Gastrocnemius medialis (tissue), 4 donors: Measurements from ENCODE around the gene MYO7A. TPM values are rescaled to one million over a fixed set of nuclear protein-coding genes. Genes with fewer than 3 reads are reported as not detected.

ENCODE experiments used
- ATAC-seq, 2 donors: fragments of 150-250 bp; one replicate each; pipeline ENCODE4 v1.9.1; 2016
- DNase-seq, 2 donors: peaks; one replicate each; pipeline ENCODE4 v3.0.0-alpha.2; 2019
- H3K27ac ChIP-seq, 4 donors: fragments of 200-600 bp; sonication (generic); 1 replicate in 1 of 4; 2 replicates in 3 of 4; pipeline ENCODE4 v1.5.1; 2016 to 2018; ENCODE audit warnings: mild to moderate bottlenecking in 2 of 4, moderate library complexity in 1 of 4
- H3K27me3 ChIP-seq, 3 donors: fragments of 200-600 bp; sonication (generic) in 2 of 3; 1 replicate in 1 of 3; 2 replicates in 2 of 3; pipeline versions ENCODE4 v1.5.1 to v1.6.0; 2016 to 2019; ENCODE audit warnings: mild to moderate bottlenecking in 1 of 3, moderate library complexity in 1 of 3
- H3K36me3 ChIP-seq, 2 donors: fragments of 200-600 bp; sonication (generic) in 1 of 2; one replicate each; pipeline ENCODE4 v1.5.1; 2017 to 2018
- H3K4me1 ChIP-seq, 2 donors: fragments of 200-600 bp; sonication (generic) in 1 of 2; one replicate each; pipeline ENCODE4 v1.5.1; 2016 to 2017; ENCODE audit warnings: mild to moderate bottlenecking in 2 of 2
- H3K4me3 ChIP-seq, 4 donors: fragments of 200-600 bp; sonication (generic) in 3 of 4; 1 replicate in 1 of 4; 2 replicates in 3 of 4; pipeline ENCODE4 v1.5.1; 2016 to 2019; ENCODE audit warnings: mild to moderate bottlenecking in 2 of 4
- H3K9me3 ChIP-seq, 3 donors: fragments of 200-600 bp; sonication (generic) in 2 of 3; 1 replicate in 1 of 3; 2 replicates in 2 of 3; pipeline ENCODE4 v1.5.1; 2016 to 2019
- CTCF ChIP-seq, 5 experiments: fragments of 450-650 bp in 3 of 5; fragments of 200-600 bp in 2 of 5; sonication (generic) in 2 of 5; IDR thresholded peaks in 4 of 5; conservative IDR thresholded peaks in 1 of 5; 1 replicate in 4 of 5; 2 replicates in 1 of 5; pipeline ENCODE4 v1.5.1; 2016 to 2019; ENCODE audit warnings: antibody characterized with exemption in 5 of 5, mild to moderate bottlenecking in 3 of 5, moderate library complexity in 3 of 5
- POLR2A ChIP-seq, 2 donors: fragments of 450-650 bp; IDR thresholded peaks; one replicate each; pipeline ENCODE4 v1.6.1; 2017; ENCODE audit warnings: antibody characterized with exemption in 2 of 2, mild to moderate bottlenecking in 2 of 2, moderate library complexity in 2 of 2
- in situ Hi-C, 4 donors: fragments of 200-750 bp; cut with MboI; loops; one replicate each; pipeline versions ENCODE4 v1.15.0 to v1.8.0; 2017; ENCODE audit warnings: low sequenced_read_pairs in 4 of 4
- intact Hi-C: fragments of 100-400 bp; cut with DNase I; formaldehyde crosslinking; loops from one replicate; pipeline ENCODE4 v1.15.1; 2023; ENCODE audit warnings: low total_unique reads
- total RNA-seq, 4 donors: library from RNA; depleted of rRNA; stranded (reverse); fragments of >200 nt; gene quantifications; one replicate each; pipeline versions ENCODE4 v1.1.0 to v1.2.3, GENCODE V29; 2016

MYO7A gene
- total RNA-seq, 4 donors from 2014 or later, result 1.6 to 3.5 (median 2.1) TPM

DNA sequence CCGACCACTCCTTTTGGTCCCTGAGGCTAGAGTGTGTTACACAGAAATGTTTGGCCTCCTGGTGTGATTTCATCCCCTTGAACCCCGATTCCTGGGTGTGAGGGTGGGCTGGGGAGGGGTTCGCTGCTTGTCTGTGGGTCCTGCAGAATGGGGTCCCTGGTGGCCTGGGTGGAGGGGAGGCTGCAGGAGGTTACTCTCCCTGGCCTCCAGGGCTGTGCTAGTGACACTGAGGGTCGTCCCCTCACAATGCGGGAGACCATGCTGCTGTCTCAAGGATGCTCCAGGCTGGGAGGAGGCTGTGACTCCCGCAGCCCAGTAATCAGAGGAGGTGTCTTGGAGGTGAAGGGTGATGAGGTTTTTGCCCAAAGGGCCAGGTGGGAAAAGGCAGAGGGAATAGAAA, 42.4 kb upstream of the MYO7A start:
- in situ Hi-C loops, result no loop called here
- Histone ChIP-seq H3K4me1 (peaks cover 5% of the 10 kb centered on the region in 2 donors), H3K36me3 (no peaks in the 10 kb centered on the region), H3K27me3 (no peaks in the 10 kb centered on the region), H3K4me3 (no peak overlapping the region), H3K27ac (no peak overlapping the region), H3K9me3 (no peaks in the 10 kb centered on the region)
- TF ChIP-seq POLR2A (IDR thresholded peaks at IDR 0.05), result no peak
- TF ChIP-seq CTCF (IDR thresholded peaks at IDR 0.05 in 4 of 5, conservative IDR thresholded peaks at IDR 0.05 in 1 of 5), result no peak
- ATAC-seq (no peak), DNase-seq (no peak)
- intact Hi-C loops, result no loop called here

DNA sequence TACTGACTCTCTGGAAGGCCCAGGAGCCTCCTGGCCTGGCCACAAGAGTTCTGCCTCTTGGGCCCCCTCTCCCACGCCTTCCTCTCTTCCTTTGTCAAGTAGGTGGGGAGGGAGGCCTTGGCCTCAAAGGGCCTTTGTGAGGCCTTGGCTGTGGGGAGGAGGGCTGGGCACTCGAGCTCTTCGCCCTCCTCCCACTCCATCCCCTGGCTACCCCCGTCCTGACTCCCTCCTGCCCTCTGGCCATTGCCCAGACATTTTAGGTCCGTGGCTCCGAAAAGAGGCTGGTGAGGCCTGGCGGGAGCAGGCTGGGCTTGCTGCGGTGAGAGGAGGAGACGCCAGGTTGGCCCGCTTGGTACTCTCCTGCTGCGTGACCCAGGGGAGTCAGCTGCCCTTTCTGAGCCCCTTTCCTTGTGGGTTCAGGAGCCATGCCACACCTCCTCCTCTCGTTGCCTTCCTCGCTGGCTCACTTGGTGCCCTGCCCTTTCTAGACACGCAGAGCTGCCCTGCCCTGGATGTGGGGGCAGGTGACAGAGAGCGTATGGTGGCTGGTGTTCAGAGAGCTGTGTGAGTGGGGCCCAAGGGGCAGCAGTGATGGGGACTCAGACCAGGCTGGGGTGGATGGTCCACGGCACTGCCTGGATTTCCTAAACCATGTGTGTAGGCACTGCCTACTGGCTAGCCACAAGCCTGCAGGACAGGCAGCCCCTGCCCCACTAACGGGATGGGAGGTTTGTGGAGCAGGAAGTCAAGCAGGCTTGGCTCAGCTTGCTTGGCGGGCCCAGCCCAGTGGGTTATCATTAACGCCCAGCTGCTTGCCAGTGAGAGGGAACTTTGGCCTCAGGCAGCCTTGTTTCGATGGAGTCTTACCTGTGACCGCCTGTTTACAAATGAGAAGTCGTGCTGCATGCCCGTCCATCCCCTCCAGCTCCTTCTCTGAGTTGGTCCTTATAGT, 41.2 kb upstream of the MYO7A start:
- DNase-seq, result no peak
- in situ Hi-C loops, result no loop called here
- no peaks in the 10 kb centered on the region for H3K27me3 ChIP-seq
- H3K4me3 ChIP-seq, result no peak overlapping the region
- no peaks in the 10 kb centered on the region for H3K36me3 ChIP-seq
- H3K9me3 ChIP-seq, result no peaks in the 10 kb centered on the region
- TF ChIP-seq POLR2A (IDR thresholded peaks at IDR 0.05) (no peak), CTCF (IDR thresholded peaks at IDR 0.05 in 4 of 5, conservative IDR thresholded peaks at IDR 0.05 in 1 of 5) (no peak)
- intact Hi-C loops, result no loop called here
- H3K4me1 ChIP-seq, result peaks cover 5% of the 10 kb centered on the region in 2 donors
- H3K27ac ChIP-seq, result no peak overlapping the region
- ATAC-seq, result no peak

- TF ChIP-seq POLR2A (IDR thresholded peaks at IDR 0.05), result no peak
- no peak for TF ChIP-seq CTCF (IDR thresholded peaks at IDR 0.05 in 4 of 5, conservative IDR thresholded peaks at IDR 0.05 in 1 of 5)
- intact Hi-C loops, result no loop called here
- no peak overlapping the region for H3K27ac ChIP-seq
- no peaks in the 10 kb centered on the region for H3K9me3 ChIP-seq
- DNase-seq, result no peak
- no peak for ATAC-seq
- H3K36me3 ChIP-seq, result no peaks in the 10 kb centered on the region
- no peaks in the 10 kb centered on the region for H3K27me3 ChIP-seq
- peaks cover 0 to 2% of the 10 kb centered on the region in 2 donors for H3K4me1 ChIP-seq
- in situ Hi-C loops, result no loop called here
- H3K4me3 ChIP-seq, result no peak overlapping the region
Measured at GRCh38 chr11:77087723-77088225, 40.3 kb upstream of the MYO7A start.

GRCh38 chr11:77088236-77089003, 39.6 kb upstream of the MYO7A start:
- TF ChIP-seq CTCF (IDR thresholded peaks at IDR 0.05 in 4 of 5, conservative IDR thresholded peaks at IDR 0.05 in 1 of 5) (no peak), POLR2A (IDR thresholded peaks at IDR 0.05) (no peak)
- intact Hi-C loops (no loop called here), in situ Hi-C loops (no loop called here)
- Histone ChIP-seq H3K4me3 (no peak overlapping the region), H3K4me1 (no peaks in the 10 kb centered on the region), H3K27me3 (no peaks in the 10 kb centered on the region), H3K9me3 (no peaks in the 10 kb centered on the region), H3K27ac (no peak overlapping the region), H3K36me3 (no peaks in the 10 kb centered on the region)
- DNase-seq, result no peak
- ATAC-seq, result no peak
